ENCODE measurements around the gene FSTL4. TPM values are rescaled to one million over a fixed set of nuclear protein-coding genes. Genes with fewer than 3 reads are reported as not detected.

Gene FSTL4
- total RNA-seq, 1 experiment from 2014 or later, result 0.12 TPM

GRCh38 chr5:133425764-133426163 lies 186.6 kb downstream of the FSTL4 start:
- Mint-ChIP-seq H3K9me3 (ENCODE audit: unreplicated experiment) (no peaks in the 10 kb centered on the region), H3K27me3 (ENCODE audit: insufficient read depth, unreplicated experiment) (no peaks in the 10 kb centered on the region), H3K4me3 (ENCODE audit: unreplicated experiment) (no peak overlapping the region), H3K27ac (ENCODE audit: low read depth, unreplicated experiment) (no peak overlapping the region), H3K4me1 (ENCODE audit: insufficient read depth, unreplicated experiment) (peaks cover 15% of the 10 kb centered on the region), H3K36me3 (ENCODE audit: insufficient read depth, unreplicated experiment) (peaks cover 4% of the 10 kb centered on the region)
- no TSS peak for BruUV-seq (replicated peaks)
- CTCF ChIA-PET, result interaction anchor here (0.6 to 10.3 kb wide), 14 partner anchors 12 to 671 kb away, joined by 3 to 197 read pairs (median 12); no protein-coding TSS in a partner anchor
- intact Hi-C loops (cut with micrococcal nuclease), result no loop called here
- POLR2A ChIA-PET, result interaction anchor here (0.6 to 1.9 kb wide), 2 partner anchors 10 to 439 kb away, joined by 3 to 7 read pairs; no protein-coding TSS in a partner anchor
- no peak for DNase-seq (ENCODE audit: unreplicated experiment)
- TF ChIP-seq CTCF (IDR thresholded peaks at IDR 0.05; ENCODE audit: unreplicated experiment), result no peak

- H3K4me3 Mint-ChIP-seq (ENCODE audit: unreplicated experiment), result no peak overlapping the region
- TF ChIP-seq CTCF (IDR thresholded peaks at IDR 0.05; ENCODE audit: unreplicated experiment), result no peak
- CTCF ChIA-PET, result interaction anchor here (0.6 to 10.3 kb wide), 24 partner anchors 8 to 1033 kb away, joined by 3 to 197 read pairs (median 6); no protein-coding TSS in a partner anchor
- no peak overlapping the region for H3K27ac Mint-ChIP-seq (ENCODE audit: low read depth, unreplicated experiment)
- H3K9me3 Mint-ChIP-seq (ENCODE audit: unreplicated experiment), result no peaks in the 10 kb centered on the region
- peaks cover 4% of the 10 kb centered on the region for H3K36me3 Mint-ChIP-seq (ENCODE audit: insufficient read depth, unreplicated experiment)
- DNase-seq (ENCODE audit: unreplicated experiment), result no peak
- POLR2A ChIA-PET, result interaction anchor here (0.6 to 1.9 kb wide), 2 partner anchors 9 to 440 kb away, joined by 3 to 7 read pairs; no protein-coding TSS in a partner anchor
- no peaks in the 10 kb centered on the region for H3K27me3 Mint-ChIP-seq (ENCODE audit: insufficient read depth, unreplicated experiment)
- H3K4me1 Mint-ChIP-seq (ENCODE audit: insufficient read depth, unreplicated experiment), result peaks cover 15% of the 10 kb centered on the region
- no TSS peak for BruUV-seq (replicated peaks)
- intact Hi-C loops (cut with micrococcal nuclease), result no loop called here
Measured at GRCh38 chr5:133425222-133425621, 187.1 kb downstream of the FSTL4 start.

- H3K27me3 Mint-ChIP-seq (ENCODE audit: insufficient read depth, unreplicated experiment), result no peaks in the 10 kb centered on the region
- no TSS peak for BruUV-seq (replicated peaks)
- POLR2A ChIA-PET, result interaction anchor here (0.7 to 1.8 kb wide), 7 partner anchors 11 to 544 kb away, joined by 3 to 5 read pairs (median 3); no protein-coding TSS in a partner anchor
- H3K27ac Mint-ChIP-seq (ENCODE audit: low read depth, unreplicated experiment), result no peak overlapping the region
- no peaks in the 10 kb centered on the region for H3K9me3 Mint-ChIP-seq (ENCODE audit: unreplicated experiment)
- H3K4me1 Mint-ChIP-seq (ENCODE audit: insufficient read depth, unreplicated experiment), result peaks cover 15% of the 10 kb centered on the region
- CTCF ChIA-PET, result interaction anchor here (0.5 to 10.3 kb wide), 117 partner anchors 9 to 1610 kb away, joined by 3 to 197 read pairs (median 4); no protein-coding TSS in a partner anchor
- intact Hi-C loops (cut with micrococcal nuclease), result loop anchor here (1.0 kb wide), 4 partner anchors 37 to 521 kb away; no protein-coding TSS in a partner anchor
- peak; percentile 99 for TF ChIP-seq CTCF (IDR thresholded peaks at IDR 0.05; ENCODE audit: unreplicated experiment)
- H3K36me3 Mint-ChIP-seq (ENCODE audit: insufficient read depth, unreplicated experiment), result peaks cover 4% of the 10 kb centered on the region
- no peak overlapping the region for H3K4me3 Mint-ChIP-seq (ENCODE audit: unreplicated experiment)
- DNase-seq (ENCODE audit: unreplicated experiment), result peak; percentile 75
Measured at GRCh38 chr5:133423618-133424282, 188.6 kb downstream of the FSTL4 start.

GRCh38 chr5:133423011-133423617 lies 189.2 kb downstream of the FSTL4 start:
- intact Hi-C loops (cut with micrococcal nuclease), result loop anchor here (1.0 kb wide), 3 partner anchors 37 to 521 kb away; no protein-coding TSS in a partner anchor
- no TSS peak for BruUV-seq (replicated peaks)
- H3K4me3 Mint-ChIP-seq (ENCODE audit: unreplicated experiment), result no peak overlapping the region
- DNase-seq (ENCODE audit: unreplicated experiment), result no peak
- H3K9me3 Mint-ChIP-seq (ENCODE audit: unreplicated experiment), result no peaks in the 10 kb centered on the region
- CTCF ChIA-PET, result interaction anchor here (0.5 to 10.3 kb wide), 104 partner anchors 8 to 1610 kb away, joined by 3 to 197 read pairs (median 4); no protein-coding TSS in a partner anchor
- POLR2A ChIA-PET, result interaction anchor here (0.7 to 1.8 kb wide), 7 partner anchors 11 to 544 kb away, joined by 3 to 5 read pairs (median 3); no protein-coding TSS in a partner anchor
- H3K36me3 Mint-ChIP-seq (ENCODE audit: insufficient read depth, unreplicated experiment), result peaks cover 4% of the 10 kb centered on the region
- H3K27me3 Mint-ChIP-seq (ENCODE audit: insufficient read depth, unreplicated experiment), result peaks cover 3% of the 10 kb centered on the region
- peaks cover 15% of the 10 kb centered on the region for H3K4me1 Mint-ChIP-seq (ENCODE audit: insufficient read depth, unreplicated experiment)
- H3K27ac Mint-ChIP-seq (ENCODE audit: low read depth, unreplicated experiment), result no peak overlapping the region
- no peak for TF ChIP-seq CTCF (IDR thresholded peaks at IDR 0.05; ENCODE audit: unreplicated experiment)
